Measurements from ENCODE around the gene MEF2C. TPM values are rescaled to one million over a fixed set of nuclear protein-coding genes. Genes with fewer than 3 reads are reported as not detected.

The MEF2C gene
- polyA plus RNA-seq, 1 donor from 2014 or later = 30.2 TPM

GRCh38 chr5:88758591-88758990, 124.4 kb downstream of the MEF2C start:
- Histone ChIP-seq H3K4me3 (ENCODE audit: low read length) (no peak overlapping the region), H4K20me1 (ENCODE audit: insufficient read depth) (no peaks in the 10 kb centered on the region), H3K36me3 (ENCODE audit: insufficient read depth, low read length) (no peaks in the 10 kb centered on the region), H3F3A (ENCODE audit: insufficient read depth, low read length, poor library complexity, severe bottlenecking) (no peaks in the 10 kb centered on the region), H2AFZ (ENCODE audit: low read depth, low read length) (no peak overlapping the region), H3K9ac (ENCODE audit: low read length) (no peak overlapping the region), H3K27me3 (ENCODE audit: insufficient read depth, low read depth, low read length) (no peaks in the 10 kb centered on the region), H3K4me2 (ENCODE audit: low read length) (no peak overlapping the region), H3K27ac (ENCODE audit: low read length) (no peak overlapping the region), H3K79me2 (replicated peaks; ENCODE audit: insufficient read depth, low read length) (no peaks in the 10 kb centered on the region), H3K9me2 (ENCODE audit: insufficient read depth, low read length) (no peaks in the 10 kb centered on the region), H3K9me3 (ENCODE audit: low read length) (no peaks in the 10 kb centered on the region)
- no peak for TF ChIP-seq CTCF (IDR thresholded peaks at IDR 0.05; ENCODE audit: poor library complexity, severe bottlenecking)
- no peak for TF ChIP-seq MXI1 (conservative IDR thresholded peaks at IDR 0.05; ENCODE audit: poor library complexity, severe bottlenecking)
- no peak for TF ChIP-seq EZH2 (IDR thresholded peaks at IDR 0.05; ENCODE audit: borderline replicate concordance, insufficient read depth, low read length, poor library complexity, severe bottlenecking)
- TF ChIP-seq, protein P1, sequence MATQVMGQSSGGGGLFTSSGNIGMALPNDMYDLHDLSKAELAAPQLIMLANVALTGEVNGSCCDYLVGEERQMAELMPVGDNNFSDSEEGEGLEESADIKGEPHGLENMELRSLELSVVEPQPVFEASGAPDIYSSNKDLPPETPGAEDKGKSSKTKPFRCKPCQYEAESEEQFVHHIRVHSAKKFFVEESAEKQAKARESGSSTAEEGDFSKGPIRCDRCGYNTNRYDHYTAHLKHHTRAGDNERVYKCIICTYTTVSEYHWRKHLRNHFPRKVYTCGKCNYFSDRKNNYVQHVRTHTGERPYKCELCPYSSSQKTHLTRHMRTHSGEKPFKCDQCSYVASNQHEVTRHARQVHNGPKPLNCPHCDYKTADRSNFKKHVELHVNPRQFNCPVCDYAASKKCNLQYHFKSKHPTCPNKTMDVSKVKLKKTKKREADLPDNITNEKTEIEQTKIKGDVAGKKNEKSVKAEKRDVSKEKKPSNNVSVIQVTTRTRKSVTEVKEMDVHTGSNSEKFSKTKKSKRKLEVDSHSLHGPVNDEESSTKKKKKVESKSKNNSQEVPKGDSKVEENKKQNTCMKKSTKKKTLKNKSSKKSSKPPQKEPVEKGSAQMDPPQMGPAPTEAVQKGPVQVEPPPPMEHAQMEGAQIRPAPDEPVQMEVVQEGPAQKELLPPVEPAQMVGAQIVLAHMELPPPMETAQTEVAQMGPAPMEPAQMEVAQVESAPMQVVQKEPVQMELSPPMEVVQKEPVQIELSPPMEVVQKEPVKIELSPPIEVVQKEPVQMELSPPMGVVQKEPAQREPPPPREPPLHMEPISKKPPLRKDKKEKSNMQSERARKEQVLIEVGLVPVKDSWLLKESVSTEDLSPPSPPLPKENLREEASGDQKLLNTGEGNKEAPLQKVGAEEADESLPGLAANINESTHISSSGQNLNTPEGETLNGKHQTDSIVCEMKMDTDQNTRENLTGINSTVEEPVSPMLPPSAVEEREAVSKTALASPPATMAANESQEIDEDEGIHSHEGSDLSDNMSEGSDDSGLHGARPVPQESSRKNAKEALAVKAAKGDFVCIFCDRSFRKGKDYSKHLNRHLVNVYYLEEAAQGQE (IDR thresholded peaks at IDR 0.05; ENCODE audit: borderline replicate concordance) = no peak
- TF ChIP-seq EP300 (conservative IDR thresholded peaks at IDR 0.05; ENCODE audit: poor library complexity, severe bottlenecking) = no peak
- TF ChIP-seq SMC3 (conservative IDR thresholded peaks at IDR 0.05; ENCODE audit: poor library complexity) = no peak
- TF ChIP-seq POLR2AphosphoS5 (IDR thresholded peaks at IDR 0.05) = no peak
- TF ChIP-seq RAD21 (conservative IDR thresholded peaks at IDR 0.05) = no peak
- TF ChIP-seq TAF1 (IDR thresholded peaks at IDR 0.05; ENCODE audit: low read depth) = no peak

- Histone ChIP-seq H3K9ac (ENCODE audit: low read length) (no peak overlapping the region), H3K4me2 (ENCODE audit: low read length) (no peak overlapping the region), H3F3A (ENCODE audit: insufficient read depth, low read length, poor library complexity, severe bottlenecking) (no peaks in the 10 kb centered on the region), H3K9me3 (ENCODE audit: low read length) (no peaks in the 10 kb centered on the region), H3K27me3 (ENCODE audit: insufficient read depth, low read depth, low read length) (no peaks in the 10 kb centered on the region), H3K4me3 (ENCODE audit: low read length) (no peak overlapping the region), H3K36me3 (ENCODE audit: insufficient read depth, low read length) (no peaks in the 10 kb centered on the region), H3K9me2 (ENCODE audit: insufficient read depth, low read length) (no peaks in the 10 kb centered on the region), H2AFZ (ENCODE audit: low read depth, low read length) (no peak overlapping the region), H4K20me1 (ENCODE audit: insufficient read depth) (no peaks in the 10 kb centered on the region), H3K79me2 (replicated peaks; ENCODE audit: insufficient read depth, low read length) (no peaks in the 10 kb centered on the region), H3K27ac (ENCODE audit: low read length) (no peak overlapping the region)
- no peak for TF ChIP-seq TAF1 (IDR thresholded peaks at IDR 0.05; ENCODE audit: low read depth)
- no peak for TF ChIP-seq RAD21 (conservative IDR thresholded peaks at IDR 0.05)
- no peak for TF ChIP-seq EP300 (conservative IDR thresholded peaks at IDR 0.05; ENCODE audit: poor library complexity, severe bottlenecking)
- no peak for TF ChIP-seq POLR2AphosphoS5 (IDR thresholded peaks at IDR 0.05)
Observed at GRCh38 chr5:88758184-88758583, 124.8 kb downstream of the MEF2C start.

GRCh38 chr5:88756953-88757352, 126.0 kb downstream of the MEF2C start:
- Histone ChIP-seq H3K36me3 (ENCODE audit: insufficient read depth, low read length) (no peaks in the 10 kb centered on the region), H3K9me2 (ENCODE audit: insufficient read depth, low read length) (no peaks in the 10 kb centered on the region), H3K9ac (ENCODE audit: low read length) (no peak overlapping the region), H2AFZ (ENCODE audit: low read depth, low read length) (no peak overlapping the region), H3F3A (ENCODE audit: insufficient read depth, low read length, poor library complexity, severe bottlenecking) (no peaks in the 10 kb centered on the region), H3K27me3 (ENCODE audit: insufficient read depth, low read depth, low read length) (no peaks in the 10 kb centered on the region), H3K27ac (ENCODE audit: low read length) (no peak overlapping the region), H3K4me3 (ENCODE audit: low read length) (no peak overlapping the region), H4K20me1 (ENCODE audit: insufficient read depth) (no peaks in the 10 kb centered on the region), H3K9me3 (ENCODE audit: low read length) (no peaks in the 10 kb centered on the region), H3K79me2 (replicated peaks; ENCODE audit: insufficient read depth, low read length) (no peaks in the 10 kb centered on the region), H3K4me2 (ENCODE audit: low read length) (no peak overlapping the region)
- TF ChIP-seq, protein P1 (IDR thresholded peaks at IDR 0.05; ENCODE audit: borderline replicate concordance) = no peak
- TF ChIP-seq TAF1 (IDR thresholded peaks at IDR 0.05; ENCODE audit: low read depth) (no peak), MXI1 (conservative IDR thresholded peaks at IDR 0.05; ENCODE audit: poor library complexity, severe bottlenecking) (no peak)
